Mesothelial cell of epicardium (in vitro differentiated cells): ENCODE results near the gene LRG1. TPM values are rescaled to one million over a fixed set of nuclear protein-coding genes. Genes with fewer than 3 reads are reported as not detected.

Source experiments
- DNase-seq, 2 experiments: peaks; one replicate each; pipeline ENCODE4 v3.0.0; 2021; ENCODE audit warnings: low spot score in 2 of 2; ENCODE audit not compliant: unreplicated experiment in 2 of 2
- H3K27ac Mint-ChIP-seq: 2 replicates; pipeline ENCODE4 v1.8.0; 2021; ENCODE audit warnings: mixed read lengths
- H3K27me3 Mint-ChIP-seq: 2 replicates; pipeline ENCODE4 v1.8.0; 2021; ENCODE audit warnings: low read depth, mixed read lengths
- H3K36me3 Mint-ChIP-seq: 2 replicates; pipeline ENCODE4 v1.8.0; 2021; ENCODE audit warnings: mixed read lengths
- H3K4me1 Mint-ChIP-seq: 2 replicates; pipeline ENCODE4 v1.8.0; 2021; ENCODE audit warnings: mixed read lengths
- H3K4me3 Mint-ChIP-seq: 2 replicates; pipeline ENCODE4 v1.8.0; 2021; ENCODE audit warnings: mild to moderate bottlenecking, moderate library complexity, mixed read lengths
- H3K9me3 Mint-ChIP-seq: 2 replicates; pipeline ENCODE4 v1.8.0; 2021; ENCODE audit warnings: mixed read lengths
- CTCF ChIP-seq: fragments of 200-600 bp; sonication (generic); IDR thresholded peaks from one replicate; pipeline ENCODE4 v1.5.0; 2021; ENCODE audit warnings: antibody characterized with exemption; ENCODE audit not compliant: unreplicated experiment
- total RNA-seq: library from RNA; stranded (reverse); gene quantifications from 3 replicates; pipeline ENCODE4 v1.2.1, GENCODE V29; 2021

Gene LRG1
- total RNA-seq, 1 donor from 2014 or later, result 0.16 TPM

GRCh38 chr19:4493104-4493928 is 46.5 kb downstream of the LRG1 start:
- no peaks in the 10 kb centered on the region for H3K9me3 Mint-ChIP-seq
- DNase-seq, result no peak
- H3K36me3 Mint-ChIP-seq, result peaks cover 13% of the 10 kb centered on the region
- H3K27me3 Mint-ChIP-seq, result no peaks in the 10 kb centered on the region
- H3K4me3 Mint-ChIP-seq, result no peak overlapping the region
- no peaks in the 10 kb centered on the region for H3K4me1 Mint-ChIP-seq
- no peak for TF ChIP-seq CTCF
- no peak overlapping the region for H3K27ac Mint-ChIP-seq

- no peak for TF ChIP-seq CTCF
- no peak overlapping the region for H3K27ac Mint-ChIP-seq
- no peak for DNase-seq
- H3K4me3 Mint-ChIP-seq, result no peak overlapping the region
- H3K27me3 Mint-ChIP-seq, result no peaks in the 10 kb centered on the region
- H3K9me3 Mint-ChIP-seq, result no peaks in the 10 kb centered on the region
- H3K36me3 Mint-ChIP-seq, result peaks cover 15% of the 10 kb centered on the region
- no peaks in the 10 kb centered on the region for H3K4me1 Mint-ChIP-seq
Measured at GRCh38 chr19:4492337-4493103, 47.3 kb downstream of the LRG1 start.

GRCh38 chr19:4491446-4491845 is 48.4 kb downstream of the LRG1 start:
- H3K27ac Mint-ChIP-seq, result no peak overlapping the region
- no peak overlapping the region for H3K4me3 Mint-ChIP-seq
- H3K9me3 Mint-ChIP-seq, result no peaks in the 10 kb centered on the region
- H3K36me3 Mint-ChIP-seq, result peaks cover 21% of the 10 kb centered on the region
- no peak for TF ChIP-seq CTCF
- H3K4me1 Mint-ChIP-seq, result no peaks in the 10 kb centered on the region
- no peaks in the 10 kb centered on the region for H3K27me3 Mint-ChIP-seq
- DNase-seq, result no peak

GRCh38 chr19:4488496-4488895 is 51.3 kb downstream of the LRG1 start:
- H3K36me3 Mint-ChIP-seq, result peaks cover 24% of the 10 kb centered on the region
- TF ChIP-seq CTCF, result no peak
- H3K27ac Mint-ChIP-seq, result no peak overlapping the region
- H3K4me3 Mint-ChIP-seq, result no peak overlapping the region
- H3K9me3 Mint-ChIP-seq, result no peaks in the 10 kb centered on the region
- DNase-seq, result no peak
- H3K4me1 Mint-ChIP-seq, result no peaks in the 10 kb centered on the region
- H3K27me3 Mint-ChIP-seq, result no peaks in the 10 kb centered on the region

- no peak for DNase-seq
- no peak overlapping the region for H3K27ac Mint-ChIP-seq
- H3K4me3 Mint-ChIP-seq, result no peak overlapping the region
Measured at GRCh38 chr19:4487572-4487971, 52.3 kb downstream of the LRG1 start.

More at GRCh38 chr19:4487572-4487971, 52.3 kb downstream of the LRG1 start:
- Mint-ChIP-seq H3K27me3 (no peaks in the 10 kb centered on the region), H3K4me1 (no peaks in the 10 kb centered on the region), H3K9me3 (no peaks in the 10 kb centered on the region), H3K36me3 (peaks cover 26% of the 10 kb centered on the region)
- TF ChIP-seq CTCF, result no peak

Other genes starting within 250 kb of the LRG1 start
- 0.29 TPM in 1 of 3 replicates, not detected in the others for gene TMIGD2, start 237.6 kb downstream of the LRG1 start, total RNA-seq
- 16.4 to 17.7 TPM (median 17.1 TPM) in 3 replicates for gene FSD1, start 235.4 kb downstream of the LRG1 start, total RNA-seq
- gene STAP2, start 201.2 kb downstream of the LRG1 start, total RNA-seq, result 74.0 to 79.4 TPM (median 75.3 TPM) in 3 replicates
- gene MPND, start 196.5 kb downstream of the LRG1 start, total RNA-seq, result 34.6 to 42.4 TPM (median 42.2 TPM) in 3 replicates
- 89.9 to 91.7 TPM (median 90.1 TPM) in 3 replicates for gene SH3GL1, start 139.5 kb downstream of the LRG1 start, total RNA-seq
- 30.9 to 35.1 TPM (median 33.1 TPM) in 3 replicates for gene CHAF1A, start 137.4 kb downstream of the LRG1 start, total RNA-seq
- gene UBXN6, start 82.2 kb downstream of the LRG1 start, total RNA-seq, result 67.7 to 71.0 TPM (median 69.9 TPM) in 3 replicates
- gene HDGFL2, start 67.7 kb downstream of the LRG1 start, total RNA-seq, result 87.6 to 91.3 TPM (median 88.9 TPM) in 3 replicates
- 0.25 to 0.29 TPM (median 0.29 TPM) in 3 replicates for gene PLIN4, start 21.6 kb downstream of the LRG1 start, total RNA-seq
- gene PLIN5, start 4.8 kb downstream of the LRG1 start, total RNA-seq, result 0.27 to 0.45 TPM (median 0.38 TPM) in 3 replicates
- gene SEMA6B, start 19.6 kb upstream of the LRG1 start, total RNA-seq, result 6.5 to 6.9 TPM (median 6.8 TPM) in 3 replicates
- 7.4 to 8.2 TPM (median 7.7 TPM) in 3 replicates for gene TNFAIP8L1, start 99.5 kb upstream of the LRG1 start, total RNA-seq
- 50.8 to 53.1 TPM (median 51.2 TPM) in 3 replicates for gene MYDGF, start 130.3 kb upstream of the LRG1 start, total RNA-seq
- 36.8 to 37.1 TPM (median 36.9 TPM) in 3 replicates for gene DPP9, start 183.8 kb upstream of the LRG1 start, total RNA-seq